BE2C (cell line): ENCODE measurements around the gene RTKN.
"Not testable (repeated sequence)": the region's sequence is repeated elsewhere in the genome, so short reads cannot be mapped to it uniquely, and the experiment has no call there.

Experiments used
- DNase-seq: peaks from one replicate; pipeline ENCODE4 v3.0.0-alpha.2; 2020
- H3K27me3 ChIP-seq: fragments of 250-450 bp; sonication (Bioruptor Pico); 2 replicates; pipeline ENCODE4 v1.5.1; 2020; ENCODE audit warnings: mild to moderate bottlenecking
- H3K36me3 ChIP-seq: fragments of 250-450 bp; sonication (Bioruptor Pico); 2 replicates; pipeline ENCODE4 v1.5.1; 2020; ENCODE audit warnings: mild to moderate bottlenecking
- H3K4me1 ChIP-seq: fragments of 250-450 bp; sonication (Bioruptor Pico); 2 replicates; pipeline ENCODE4 v1.5.1; 2020
- H3K4me3 ChIP-seq: 2 replicates; pipeline ENCODE4 v1.5.1; 2011; ENCODE audit warnings: low read depth, low read length
- H3K9me3 ChIP-seq: fragments of 250-450 bp; sonication (Bioruptor Pico); 2 replicates; pipeline ENCODE4 v1.5.1; 2020
- TF ChIP-seq, protein P1 (sequence below): IDR thresholded peaks from 2 replicates; pipeline ENCODE4 v1.5.1; 2012; ENCODE audit warnings: mild to moderate bottlenecking, low read depth, low read length

RTKN gene

DNA sequence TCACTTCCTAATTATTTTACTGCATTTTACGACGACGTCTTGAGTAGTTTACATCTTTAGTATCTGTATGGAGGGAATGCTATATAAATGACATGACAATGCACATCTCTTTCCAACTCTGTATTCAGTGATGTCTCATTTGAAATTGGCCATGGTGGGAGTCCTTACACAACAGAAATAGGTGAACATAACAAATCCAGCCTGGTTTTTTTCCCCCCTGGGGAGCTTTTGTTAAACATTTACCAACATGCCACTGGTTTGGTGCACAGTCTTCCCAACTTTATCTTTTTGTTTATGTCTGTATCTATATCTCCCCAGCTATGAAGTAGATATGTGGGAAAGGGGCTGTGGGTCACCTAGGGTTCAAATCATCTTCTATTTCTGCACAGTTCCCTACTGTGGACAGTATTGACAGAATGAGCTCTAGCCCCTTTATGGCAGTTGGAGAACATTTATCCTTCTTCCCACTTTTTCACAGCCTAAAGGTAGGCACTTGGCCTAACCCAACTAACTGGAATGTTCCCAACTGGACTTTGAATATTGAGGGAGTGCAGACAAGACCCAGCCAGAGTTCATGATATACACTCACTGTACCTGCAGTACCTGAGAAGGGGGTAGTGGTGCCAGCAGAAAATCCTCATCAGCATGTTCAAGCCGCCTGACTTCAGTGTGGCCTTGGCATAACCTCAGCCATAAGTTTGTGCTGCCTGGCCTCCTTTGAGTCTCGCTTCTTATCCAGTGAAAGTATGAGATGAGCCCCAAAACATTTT, 5.7 kb upstream of the RTKN start:
- H3K27me3 ChIP-seq, result no peaks in the 10 kb centered on the region
- H3K4me3 ChIP-seq, result no peak overlapping the region
- TF ChIP-seq, protein P1, sequence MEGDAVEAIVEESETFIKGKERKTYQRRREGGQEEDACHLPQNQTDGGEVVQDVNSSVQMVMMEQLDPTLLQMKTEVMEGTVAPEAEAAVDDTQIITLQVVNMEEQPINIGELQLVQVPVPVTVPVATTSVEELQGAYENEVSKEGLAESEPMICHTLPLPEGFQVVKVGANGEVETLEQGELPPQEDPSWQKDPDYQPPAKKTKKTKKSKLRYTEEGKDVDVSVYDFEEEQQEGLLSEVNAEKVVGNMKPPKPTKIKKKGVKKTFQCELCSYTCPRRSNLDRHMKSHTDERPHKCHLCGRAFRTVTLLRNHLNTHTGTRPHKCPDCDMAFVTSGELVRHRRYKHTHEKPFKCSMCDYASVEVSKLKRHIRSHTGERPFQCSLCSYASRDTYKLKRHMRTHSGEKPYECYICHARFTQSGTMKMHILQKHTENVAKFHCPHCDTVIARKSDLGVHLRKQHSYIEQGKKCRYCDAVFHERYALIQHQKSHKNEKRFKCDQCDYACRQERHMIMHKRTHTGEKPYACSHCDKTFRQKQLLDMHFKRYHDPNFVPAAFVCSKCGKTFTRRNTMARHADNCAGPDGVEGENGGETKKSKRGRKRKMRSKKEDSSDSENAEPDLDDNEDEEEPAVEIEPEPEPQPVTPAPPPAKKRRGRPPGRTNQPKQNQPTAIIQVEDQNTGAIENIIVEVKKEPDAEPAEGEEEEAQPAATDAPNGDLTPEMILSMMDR, result no peak
- H3K9me3 ChIP-seq, result no peaks in the 10 kb centered on the region
- no peak for DNase-seq
- H3K4me1 ChIP-seq, result no peaks in the 10 kb centered on the region
- no peaks in the 10 kb centered on the region for H3K36me3 ChIP-seq

DNA sequence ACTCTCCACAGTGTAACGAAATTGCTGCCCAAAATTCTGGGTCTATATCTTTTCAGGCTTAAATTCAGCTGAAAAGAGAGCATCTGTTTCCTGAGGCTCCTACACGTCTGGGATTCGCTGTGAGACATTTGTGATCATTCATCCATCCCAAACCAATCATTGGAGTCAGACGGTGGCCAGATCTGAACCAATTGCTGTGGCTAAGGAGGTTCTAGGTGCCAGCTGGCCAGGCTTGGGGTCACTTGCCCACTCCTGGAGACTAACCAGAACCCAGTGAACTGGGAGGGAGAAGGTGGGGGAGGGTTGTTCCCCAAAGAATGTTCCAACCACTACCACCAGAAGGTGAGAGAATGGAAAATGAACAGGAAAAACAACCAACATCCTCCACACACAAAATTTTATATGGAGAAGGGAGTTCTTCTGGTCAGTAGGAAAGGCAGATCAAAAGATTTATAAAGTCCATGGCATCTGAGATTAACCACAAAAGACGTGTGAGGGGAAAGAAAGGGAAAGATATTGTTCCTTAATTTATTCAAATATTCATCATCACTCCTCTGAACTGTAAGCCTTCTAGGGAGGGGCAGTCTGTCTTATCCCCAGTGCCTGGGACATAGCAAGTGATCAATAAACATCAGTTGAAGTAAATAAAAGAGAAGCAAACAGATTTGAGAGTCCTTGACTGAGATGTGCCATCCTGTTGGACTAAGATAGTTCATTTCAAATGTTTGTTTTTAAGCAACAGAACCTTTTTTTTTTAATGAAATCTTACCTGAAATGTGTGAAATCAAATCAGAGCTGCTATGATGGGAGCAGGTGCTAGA, 3.0 kb upstream of the RTKN start:
- Histone ChIP-seq H3K4me1 (peaks cover 3% of the 10 kb centered on the region; the same call in 1 of the 2 replicates), H3K27me3 (no peaks in the 10 kb centered on the region), H3K9me3 (no peaks in the 10 kb centered on the region), H3K36me3 (no peaks in the 10 kb centered on the region), H3K4me3 (no peak overlapping the region)
- TF ChIP-seq, protein P1, result no peak
- no peak for DNase-seq

DNA sequence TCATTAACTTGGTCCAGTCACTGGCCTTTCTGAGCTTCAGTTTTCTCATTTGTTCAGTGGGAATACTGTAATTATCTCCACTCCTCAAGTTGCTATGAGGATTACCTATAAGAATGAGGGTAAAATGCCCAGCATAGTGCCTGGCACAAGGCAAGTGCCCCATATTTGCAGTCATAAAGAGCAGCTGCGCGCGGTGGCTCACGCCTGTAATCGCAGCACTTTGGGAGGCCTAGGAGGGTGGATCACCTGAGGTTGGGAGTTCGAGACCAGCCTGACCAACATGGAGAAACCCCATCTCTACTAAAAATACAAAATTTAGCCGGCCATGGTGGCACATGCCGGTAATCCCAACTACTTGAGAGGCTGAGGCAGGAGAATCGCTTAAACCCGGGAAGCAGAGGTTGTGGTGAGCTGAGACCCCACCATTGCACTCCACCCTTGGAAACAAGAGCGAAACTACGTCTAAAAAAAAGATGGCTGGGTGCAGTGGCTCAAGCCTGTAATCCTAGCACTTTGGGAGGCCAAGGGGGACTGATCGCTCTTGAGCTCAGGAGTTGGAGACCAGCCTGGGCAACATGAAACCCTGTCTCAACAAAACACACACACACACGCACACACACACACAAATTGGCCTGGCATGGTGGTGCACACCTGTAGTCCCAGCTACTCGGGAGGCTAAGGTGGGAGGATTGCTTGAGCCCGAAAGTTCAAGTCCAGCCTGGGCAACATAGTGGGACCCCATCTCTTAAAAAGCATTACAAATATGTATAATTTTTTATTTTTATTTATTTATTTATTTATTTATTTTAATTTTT, 953 bp upstream of the RTKN start:
- not testable (repeated sequence) for H3K36me3 ChIP-seq, H3K27me3 ChIP-seq, H3K4me1 ChIP-seq, DNase-seq, H3K4me3 ChIP-seq, H3K9me3 ChIP-seq

DNA sequence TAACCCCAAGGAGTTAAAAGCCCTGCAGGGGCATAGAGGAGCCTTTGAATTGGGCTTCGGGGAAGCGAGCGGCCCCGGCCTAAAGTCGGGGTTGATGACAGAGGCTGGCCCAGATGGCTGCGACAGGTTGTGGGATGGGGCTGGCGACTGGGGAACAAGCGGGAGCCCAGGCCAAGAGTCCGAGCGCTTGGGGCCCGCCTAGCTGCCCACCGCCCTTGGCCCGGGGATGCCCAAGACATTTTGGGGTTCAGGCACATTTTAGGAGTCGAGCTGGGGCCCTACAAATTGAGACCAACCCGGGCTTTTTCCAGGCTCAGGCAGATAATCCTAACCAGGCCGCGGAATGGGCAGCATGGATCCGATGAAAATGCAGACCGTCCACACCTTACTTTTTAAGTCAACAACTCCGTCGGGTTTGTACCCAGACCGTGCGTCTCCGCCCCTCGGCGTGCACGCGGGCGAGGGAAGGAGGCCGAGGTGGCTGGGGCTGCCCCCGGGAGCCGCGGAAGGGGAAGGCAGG, 507 bp downstream of the RTKN start:
- DNase-seq, result no peak
- H3K27me3 ChIP-seq, result no peaks in the 10 kb centered on the region
- no peaks in the 10 kb centered on the region for H3K9me3 ChIP-seq
- TF ChIP-seq, protein P1, result no peak
- H3K36me3 ChIP-seq, result no peaks in the 10 kb centered on the region
- H3K4me3 ChIP-seq, result no peak overlapping the region
- peaks cover 3% of the 10 kb centered on the region; the same call in 1 of the 2 replicates for H3K4me1 ChIP-seq

DNA sequence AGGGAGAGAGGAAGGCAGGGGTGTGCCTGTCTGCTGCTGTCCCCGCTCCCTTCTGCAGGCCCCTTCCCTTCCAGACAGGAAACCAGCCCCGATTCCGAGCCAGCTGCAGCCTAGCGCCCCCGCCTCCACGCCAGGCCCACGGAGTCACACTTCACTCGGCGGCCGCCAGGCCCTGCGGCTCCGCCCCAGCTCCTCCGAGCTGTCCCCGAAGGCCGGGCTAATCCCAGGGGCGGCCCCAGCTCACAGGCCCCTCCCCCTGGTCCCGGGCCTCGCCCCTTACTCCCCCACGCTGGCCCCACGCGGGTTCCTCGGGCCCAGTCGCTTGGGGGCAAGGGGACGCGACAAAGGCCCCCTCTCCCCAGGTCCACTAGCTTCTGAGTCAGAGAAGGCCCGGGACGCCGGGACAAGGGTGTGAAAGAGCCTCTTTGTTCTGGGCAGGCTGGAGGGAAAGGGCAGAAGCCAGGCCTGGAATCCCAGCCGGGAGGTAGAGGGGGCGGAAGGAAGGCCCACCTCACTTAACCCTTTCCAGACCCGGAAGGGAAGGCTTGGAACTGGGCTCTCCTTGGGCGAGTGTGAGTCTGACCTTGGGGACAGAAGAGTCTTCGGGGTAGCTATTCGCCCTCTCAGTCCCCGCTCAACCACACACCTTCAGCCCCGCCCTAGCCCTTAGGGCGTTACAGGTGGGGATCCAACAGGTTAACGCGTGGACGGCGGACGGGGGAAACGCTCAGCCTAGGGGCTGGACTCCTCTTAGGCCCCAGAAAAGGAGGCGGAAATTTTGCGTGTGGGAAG, 1.2 kb downstream of the RTKN start:
- TF ChIP-seq, protein P1, result no peak
- Histone ChIP-seq H3K9me3 (no peaks in the 10 kb centered on the region), H3K36me3 (no peaks in the 10 kb centered on the region), H3K27me3 (no peaks in the 10 kb centered on the region), H3K4me3 (peak overlapping the region; percentile 69), H3K4me1 (peaks cover 3% of the 10 kb centered on the region; the same call in 1 of the 2 replicates)
- peak; percentile 89 for DNase-seq
